ENCODE data around the gene LAMB3.

Gene LAMB3

DNA sequence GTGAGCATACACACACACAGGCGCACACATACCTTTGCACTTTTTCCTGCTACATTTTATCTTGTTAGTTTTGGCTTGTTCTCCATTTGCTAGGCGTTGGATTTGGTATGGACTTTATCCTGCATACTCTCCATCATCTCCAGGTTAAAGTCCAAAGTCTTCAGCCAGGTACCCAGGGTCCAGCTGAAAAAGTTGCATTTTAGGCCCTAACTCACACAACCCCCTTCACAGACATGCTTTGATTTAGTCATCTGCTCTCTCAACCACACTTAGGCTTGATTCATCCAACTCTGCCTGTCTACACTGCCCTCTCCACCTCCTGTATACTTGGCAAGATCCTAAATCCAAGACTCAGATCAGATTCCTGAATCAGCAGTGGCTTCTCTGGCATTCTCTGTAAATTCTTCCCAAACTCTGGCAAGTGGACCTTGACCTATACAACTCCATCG lies 10.7 kb upstream of the LAMB3 start:
- Histone ChIP-seq H3K27ac (ENCODE audit: low read depth, low read length) (no peak overlapping the region), H3K36me3 (ENCODE audit: low read length) (no peaks in the 10 kb centered on the region), H3K27me3 (ENCODE audit: low read length) (no peaks in the 10 kb centered on the region), H3K9me3 (ENCODE audit: insufficient read depth, low read length) (no peaks in the 10 kb centered on the region), H3F3A (ENCODE audit: insufficient read depth) (no peaks in the 10 kb centered on the region), H2AFZ (ENCODE audit: low read depth, low read length, severe bottlenecking) (no peak overlapping the region), H3K9ac (ENCODE audit: low read length) (no peak overlapping the region), H3K4me3 (ENCODE audit: insufficient read depth, low read length, poor library complexity, severe bottlenecking) (no peak overlapping the region), H4K20me1 (ENCODE audit: low read depth, low read length) (no peaks in the 10 kb centered on the region), H3K4me2 (ENCODE audit: low read depth, low read length, poor library complexity, severe bottlenecking) (no peak overlapping the region), H3K79me2 (ENCODE audit: insufficient read depth, low read length) (no peaks in the 10 kb centered on the region), H3K9me2 (replicated peaks; ENCODE audit: insufficient read depth, low read length) (no peaks in the 10 kb centered on the region)
- no peak for TF ChIP-seq EZH2phosphoT487 (conservative IDR thresholded peaks at IDR 0.05; ENCODE audit: low read length)
- TF ChIP-seq, protein P1, sequence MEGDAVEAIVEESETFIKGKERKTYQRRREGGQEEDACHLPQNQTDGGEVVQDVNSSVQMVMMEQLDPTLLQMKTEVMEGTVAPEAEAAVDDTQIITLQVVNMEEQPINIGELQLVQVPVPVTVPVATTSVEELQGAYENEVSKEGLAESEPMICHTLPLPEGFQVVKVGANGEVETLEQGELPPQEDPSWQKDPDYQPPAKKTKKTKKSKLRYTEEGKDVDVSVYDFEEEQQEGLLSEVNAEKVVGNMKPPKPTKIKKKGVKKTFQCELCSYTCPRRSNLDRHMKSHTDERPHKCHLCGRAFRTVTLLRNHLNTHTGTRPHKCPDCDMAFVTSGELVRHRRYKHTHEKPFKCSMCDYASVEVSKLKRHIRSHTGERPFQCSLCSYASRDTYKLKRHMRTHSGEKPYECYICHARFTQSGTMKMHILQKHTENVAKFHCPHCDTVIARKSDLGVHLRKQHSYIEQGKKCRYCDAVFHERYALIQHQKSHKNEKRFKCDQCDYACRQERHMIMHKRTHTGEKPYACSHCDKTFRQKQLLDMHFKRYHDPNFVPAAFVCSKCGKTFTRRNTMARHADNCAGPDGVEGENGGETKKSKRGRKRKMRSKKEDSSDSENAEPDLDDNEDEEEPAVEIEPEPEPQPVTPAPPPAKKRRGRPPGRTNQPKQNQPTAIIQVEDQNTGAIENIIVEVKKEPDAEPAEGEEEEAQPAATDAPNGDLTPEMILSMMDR (IDR thresholded peaks at IDR 0.05; ENCODE audit: insufficient read depth, low read length, poor library complexity, severe bottlenecking): no peak

DNA sequence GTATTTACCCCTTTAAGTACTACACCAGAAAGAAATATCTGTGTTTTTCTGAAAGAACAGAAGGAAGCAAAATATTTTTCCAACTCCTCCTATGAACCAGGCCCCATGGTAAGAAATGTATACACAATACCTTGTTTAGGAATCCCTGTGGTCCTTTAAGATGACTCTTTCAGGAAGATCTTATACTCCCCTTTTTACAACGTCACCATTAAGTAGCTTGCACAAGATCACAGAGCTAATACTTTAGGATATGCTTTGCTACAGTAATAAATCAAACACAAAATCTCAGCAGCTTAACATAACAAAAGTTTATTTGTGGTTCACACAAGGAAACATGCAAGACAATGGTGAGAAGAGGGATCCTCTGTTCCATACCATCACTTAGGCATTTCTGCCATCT lies 8.8 kb upstream of the LAMB3 start:
- Histone ChIP-seq H3K27ac (ENCODE audit: low read depth, low read length) (no peak overlapping the region), H3K36me3 (ENCODE audit: low read length) (no peaks in the 10 kb centered on the region), H3K4me3 (ENCODE audit: insufficient read depth, low read length, poor library complexity, severe bottlenecking) (no peak overlapping the region), H3K9me3 (ENCODE audit: insufficient read depth, low read length) (no peaks in the 10 kb centered on the region), H3F3A (ENCODE audit: insufficient read depth) (no peaks in the 10 kb centered on the region), H2AFZ (ENCODE audit: low read depth, low read length, severe bottlenecking) (no peak overlapping the region), H3K79me2 (ENCODE audit: insufficient read depth, low read length) (no peaks in the 10 kb centered on the region), H4K20me1 (ENCODE audit: low read depth, low read length) (no peaks in the 10 kb centered on the region), H3K9me2 (replicated peaks; ENCODE audit: insufficient read depth, low read length) (no peaks in the 10 kb centered on the region), H3K4me2 (ENCODE audit: low read depth, low read length, poor library complexity, severe bottlenecking) (no peak overlapping the region), H3K9ac (ENCODE audit: low read length) (no peak overlapping the region), H3K27me3 (ENCODE audit: low read length) (no peaks in the 10 kb centered on the region)
- TF ChIP-seq, protein P1 (IDR thresholded peaks at IDR 0.05; ENCODE audit: insufficient read depth, low read length, poor library complexity, severe bottlenecking): no peak
- TF ChIP-seq EZH2phosphoT487 (conservative IDR thresholded peaks at IDR 0.05; ENCODE audit: low read length): no peak

DNA sequence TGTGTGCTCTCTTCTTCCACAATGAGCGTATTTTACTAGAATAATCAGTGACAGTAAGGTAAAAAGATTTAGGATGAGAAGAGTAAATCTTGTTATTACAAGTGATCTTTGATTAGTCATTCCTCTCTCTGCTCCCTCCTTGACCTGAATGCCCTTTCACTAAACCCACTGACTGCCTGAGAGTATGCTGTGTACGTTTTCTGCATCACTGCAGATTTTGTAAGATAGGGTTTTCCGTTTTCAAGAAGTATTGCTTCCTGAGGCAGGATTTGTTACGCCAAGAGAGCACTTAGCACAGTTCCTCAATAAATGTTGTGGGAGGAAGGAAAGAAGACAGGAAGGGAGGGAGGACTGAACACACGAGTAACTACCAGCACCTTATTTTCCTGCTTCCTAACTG lies 7.7 kb upstream of the LAMB3 start:
- Histone ChIP-seq H4K20me1 (ENCODE audit: low read depth, low read length) (no peaks in the 10 kb centered on the region), H3F3A (ENCODE audit: insufficient read depth) (no peaks in the 10 kb centered on the region), H3K27me3 (ENCODE audit: low read length) (no peaks in the 10 kb centered on the region), H3K9me2 (replicated peaks; ENCODE audit: insufficient read depth, low read length) (no peaks in the 10 kb centered on the region), H3K79me2 (ENCODE audit: insufficient read depth, low read length) (no peaks in the 10 kb centered on the region), H3K27ac (ENCODE audit: low read depth, low read length) (no peak overlapping the region), H3K4me2 (ENCODE audit: low read depth, low read length, poor library complexity, severe bottlenecking) (no peak overlapping the region), H3K36me3 (ENCODE audit: low read length) (no peaks in the 10 kb centered on the region), H3K9ac (ENCODE audit: low read length) (no peak overlapping the region), H3K4me3 (ENCODE audit: insufficient read depth, low read length, poor library complexity, severe bottlenecking) (no peak overlapping the region), H3K9me3 (ENCODE audit: insufficient read depth, low read length) (no peaks in the 10 kb centered on the region), H2AFZ (ENCODE audit: low read depth, low read length, severe bottlenecking) (no peak overlapping the region)
- TF ChIP-seq, protein P1 (IDR thresholded peaks at IDR 0.05; ENCODE audit: insufficient read depth, low read length, poor library complexity, severe bottlenecking): no peak
- TF ChIP-seq EZH2phosphoT487 (conservative IDR thresholded peaks at IDR 0.05; ENCODE audit: low read length): no peak

Measured in SU-DHL-6 (cell line).